GM12872 (cell line): ENCODE data around the gene GBF1.

ENCODE experiments used
- TF ChIP-seq, protein P1 (sequence below): IDR thresholded peaks from 3 replicates; pipeline ENCODE4 v1.5.1; 2011; ENCODE audit warnings: low read depth, mild to moderate bottlenecking, low read length, moderate library complexity; ENCODE audit not compliant: insufficient read depth

Gene GBF1

DNA sequence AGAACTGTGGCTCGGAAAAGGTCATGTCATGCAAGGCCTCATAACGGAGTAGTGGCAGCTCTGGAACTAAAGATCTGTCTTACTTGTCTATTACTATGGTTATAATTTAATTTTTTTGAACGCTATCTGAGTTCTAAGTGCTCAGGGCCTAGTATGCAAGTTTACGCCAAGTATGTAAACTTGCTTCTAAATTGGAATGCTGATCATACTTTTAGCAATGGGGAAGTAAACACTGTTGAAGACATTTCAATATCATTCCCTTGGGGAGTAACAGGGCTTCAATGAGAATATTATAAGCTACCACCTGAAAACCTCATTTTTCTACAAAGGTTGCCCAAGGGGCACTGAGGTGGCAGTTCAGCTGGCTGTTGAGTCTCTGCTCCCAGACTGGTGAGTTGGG lies 80.7 kb downstream of the GBF1 start:
- TF ChIP-seq, protein P1, sequence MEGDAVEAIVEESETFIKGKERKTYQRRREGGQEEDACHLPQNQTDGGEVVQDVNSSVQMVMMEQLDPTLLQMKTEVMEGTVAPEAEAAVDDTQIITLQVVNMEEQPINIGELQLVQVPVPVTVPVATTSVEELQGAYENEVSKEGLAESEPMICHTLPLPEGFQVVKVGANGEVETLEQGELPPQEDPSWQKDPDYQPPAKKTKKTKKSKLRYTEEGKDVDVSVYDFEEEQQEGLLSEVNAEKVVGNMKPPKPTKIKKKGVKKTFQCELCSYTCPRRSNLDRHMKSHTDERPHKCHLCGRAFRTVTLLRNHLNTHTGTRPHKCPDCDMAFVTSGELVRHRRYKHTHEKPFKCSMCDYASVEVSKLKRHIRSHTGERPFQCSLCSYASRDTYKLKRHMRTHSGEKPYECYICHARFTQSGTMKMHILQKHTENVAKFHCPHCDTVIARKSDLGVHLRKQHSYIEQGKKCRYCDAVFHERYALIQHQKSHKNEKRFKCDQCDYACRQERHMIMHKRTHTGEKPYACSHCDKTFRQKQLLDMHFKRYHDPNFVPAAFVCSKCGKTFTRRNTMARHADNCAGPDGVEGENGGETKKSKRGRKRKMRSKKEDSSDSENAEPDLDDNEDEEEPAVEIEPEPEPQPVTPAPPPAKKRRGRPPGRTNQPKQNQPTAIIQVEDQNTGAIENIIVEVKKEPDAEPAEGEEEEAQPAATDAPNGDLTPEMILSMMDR: no peak

- TF ChIP-seq, protein P1: no peak
Measured at GRCh38 chr10:102327002-102327401, 81.7 kb downstream of the GBF1 start.

DNA sequence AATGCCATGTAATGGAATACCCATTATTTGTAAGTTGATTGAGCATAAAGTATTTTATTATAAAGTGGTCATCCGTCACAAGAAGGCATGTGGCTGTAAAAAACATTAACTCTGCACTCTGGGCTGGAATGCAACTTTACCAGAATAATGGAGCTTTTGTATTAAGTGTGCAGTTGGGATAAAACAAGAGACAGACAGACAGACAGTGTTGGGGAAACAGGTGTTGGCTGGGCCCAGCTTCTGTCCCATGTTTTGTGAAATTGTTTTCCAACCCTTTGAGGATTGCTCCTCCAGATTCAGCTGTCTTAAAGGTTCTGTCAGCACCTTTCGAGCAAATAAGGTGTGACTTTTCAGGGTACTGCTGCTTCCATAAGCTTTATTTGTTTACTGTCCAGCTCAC lies 82.3 kb downstream of the GBF1 start:
- TF ChIP-seq, protein P1: no peak

DNA sequence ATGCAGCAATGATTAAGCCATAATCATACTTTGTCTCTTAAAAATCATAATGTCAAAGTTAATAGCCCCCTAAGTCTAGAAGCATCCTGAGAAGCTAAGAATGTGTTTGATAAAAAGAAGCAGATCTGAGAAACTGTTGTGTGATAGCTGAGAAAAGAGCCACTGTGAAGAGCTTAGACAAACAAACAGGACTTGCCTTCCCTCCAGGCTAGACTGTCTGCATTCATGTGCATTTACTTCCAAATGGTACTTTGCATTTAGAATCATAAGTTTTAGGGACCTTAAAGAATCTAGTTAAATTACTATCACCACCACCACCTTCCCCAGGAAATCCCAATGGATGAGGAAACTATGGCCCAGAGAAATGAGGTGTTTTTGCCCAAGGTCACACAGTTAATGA lies 87.4 kb downstream of the GBF1 start:
- TF ChIP-seq, protein P1: no peak

DNA sequence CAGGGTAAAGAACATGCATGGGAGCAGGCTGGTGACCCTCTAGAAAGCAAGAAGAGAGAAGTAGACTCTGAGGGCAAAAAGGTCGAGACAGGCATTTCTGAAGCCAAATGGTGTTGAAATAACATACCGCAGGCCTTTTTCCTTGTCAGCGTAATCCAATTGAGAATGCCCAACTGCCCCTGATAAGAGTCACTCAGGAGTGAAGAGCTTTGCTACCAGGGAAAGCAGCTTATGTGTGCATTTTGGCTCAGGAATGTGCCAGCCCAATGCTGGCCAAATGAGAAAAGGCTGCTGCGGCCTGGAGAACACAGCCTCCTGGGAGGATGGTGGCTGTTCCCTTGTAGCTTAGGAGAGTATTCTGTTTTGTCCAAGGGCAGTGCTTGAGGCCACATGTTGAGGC lies 88.8 kb downstream of the GBF1 start:
- TF ChIP-seq, protein P1: no peak

DNA sequence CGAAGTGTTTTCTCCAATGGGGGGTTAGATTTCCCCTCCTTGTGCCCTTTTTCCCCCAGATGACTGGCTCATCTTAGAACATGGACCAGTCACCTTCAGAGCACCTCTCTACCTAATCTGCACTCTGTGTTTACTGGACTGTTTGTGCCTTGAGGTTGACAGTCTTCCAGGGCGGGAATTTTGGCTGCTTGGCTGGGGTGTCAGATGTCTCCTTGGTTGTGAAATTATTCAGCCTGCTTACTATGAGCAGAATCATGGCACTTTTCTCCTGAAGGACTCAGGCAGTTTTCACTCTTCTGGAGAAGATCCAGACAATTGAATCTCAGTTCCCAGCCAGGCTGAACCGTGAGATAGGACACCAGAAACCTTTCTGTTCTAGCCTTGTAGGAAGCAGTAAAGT lies 89.9 kb downstream of the GBF1 start:
- TF ChIP-seq, protein P1: no peak

DNA sequence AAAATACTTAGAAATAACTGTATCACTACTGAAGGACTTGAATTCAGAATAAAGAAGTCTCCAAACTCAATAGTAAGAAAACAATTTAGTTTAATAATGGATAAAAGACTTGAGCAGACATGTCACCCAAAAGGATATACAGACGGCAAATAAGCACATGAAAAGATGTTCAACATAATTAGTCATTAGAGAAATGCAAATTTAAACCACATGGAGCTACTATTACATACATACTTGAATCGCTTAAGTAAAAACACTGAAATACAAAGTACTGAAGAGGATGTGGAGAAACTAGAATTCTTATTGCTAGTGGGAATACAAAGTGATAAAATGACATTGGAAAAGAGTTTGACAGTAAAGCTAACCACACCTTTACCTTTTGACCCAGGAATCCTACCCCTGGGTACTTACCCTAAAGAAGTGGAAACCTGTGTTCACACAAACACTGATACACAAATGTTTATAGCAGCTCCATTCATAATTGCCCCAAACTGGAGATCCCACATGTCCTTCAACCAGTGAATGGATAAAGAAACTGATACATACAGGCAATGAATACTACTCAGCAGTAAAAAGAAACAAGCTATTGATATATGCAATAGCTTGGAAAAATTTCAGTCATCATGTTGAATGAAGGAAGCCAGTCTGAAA lies 95.8 kb downstream of the GBF1 start:
- TF ChIP-seq, protein P1: no peak
